ENCODE results near the gene HSPA4. TPM values are rescaled to one million over a fixed set of nuclear protein-coding genes. Genes with fewer than 3 reads are reported as not detected.

Gene HSPA4
- total and polyA plus RNA-seq, 2 donors (not counting 1 experiment from before 2014, with no cell fraction given) = 18.1 to 95.0 TPM

GRCh38 chr5:133116601-133117000 lies 64.8 kb downstream of the HSPA4 start:
- Histone ChIP-seq H2AFZ (ENCODE audit: insufficient read depth, low read depth, low read length, poor library complexity, severe bottlenecking) (no peak overlapping the region), H3K27ac (ENCODE audit: low read length in 2 of 2) (no peak overlapping the region), H3K36me3 (replicated peaks in 1 of 2; ENCODE audit: control extremely low read depth in 1 of 2, control insufficient read depth in 1 of 2, extremely low read depth in 1 of 2, insufficient read depth in 2 of 2, low read length in 1 of 2) (no peaks in the 10 kb centered on the region), H3K9ac (ENCODE audit: low read length) (no peak overlapping the region), H3K4me1 (ENCODE audit: control insufficient read depth in 2 of 2, insufficient read depth in 2 of 2, low read length in 2 of 2) (peaks cover 5 to 6% of the 10 kb centered on the region in 2 donors), H3K4me2 (replicated peaks; ENCODE audit: low read depth, low read length, poor library complexity, severe bottlenecking) (no peak overlapping the region), H3K9me3 (ENCODE audit: control extremely low read depth in 1 of 3, control insufficient read depth in 2 of 3, insufficient read depth in 1 of 3, low read length in 2 of 3) (no peaks in the 10 kb centered on the region), H3K4me3 (ENCODE audit: control extremely low read depth in 1 of 5, extremely low read depth in 1 of 5, insufficient read depth in 1 of 5, low read depth in 2 of 5, low read length in 4 of 5) (no peak overlapping the region), H4K20me1 (ENCODE audit: control insufficient read depth, insufficient read depth, low read length, poor library complexity, severe bottlenecking) (no peaks in the 10 kb centered on the region), H3K27me3 (replicated peaks in 1 of 4; ENCODE audit: control extremely low read depth in 1 of 4, control insufficient read depth in 3 of 4, insufficient read depth in 4 of 4, low read length in 3 of 4) (no peaks in the 10 kb centered on the region), H3K79me2 (ENCODE audit: control insufficient read depth, insufficient read depth, low read length) (no peaks in the 10 kb centered on the region)
- intact Hi-C loops (cut with micrococcal nuclease) = loop anchor here (10.0 kb wide), 2 partner anchors 498 to 1028 kb away; partner anchors contain the start of gene FSTL4
- no peaks in the 10 kb centered on the region for H3K27me3 Mint-ChIP-seq
- DNase-seq = no peak
- no peak for ATAC-seq (ENCODE audit: low read depth)
- CTCF ChIA-PET = interaction anchor here (1.6 kb wide), 1 partner anchor 861 kb away, joined by 3 read pairs; no protein-coding TSS in a partner anchor
- H3K27ac Mint-ChIP-seq = no peak overlapping the region
- TF ChIP-seq EZH2 (IDR thresholded peaks at IDR 0.05; ENCODE audit: borderline replicate concordance, insufficient read depth, low read depth, low read length, poor library complexity, severe bottlenecking) (no peak), CTCF (IDR thresholded peaks at IDR 0.05) (no peak)
- POLR2A ChIA-PET = no interaction called here
- peaks cover 23% of the 10 kb centered on the region for H3K4me1 Mint-ChIP-seq
- WGBS (ENCODE audit: insufficient coverage) = 92% methylated on average over 2 of the region's 2 CpGs
- H3K9me3 Mint-ChIP-seq (ENCODE audit: insufficient read depth) = no peaks in the 10 kb centered on the region
- no peak overlapping the region for H3K4me3 Mint-ChIP-seq

DNA sequence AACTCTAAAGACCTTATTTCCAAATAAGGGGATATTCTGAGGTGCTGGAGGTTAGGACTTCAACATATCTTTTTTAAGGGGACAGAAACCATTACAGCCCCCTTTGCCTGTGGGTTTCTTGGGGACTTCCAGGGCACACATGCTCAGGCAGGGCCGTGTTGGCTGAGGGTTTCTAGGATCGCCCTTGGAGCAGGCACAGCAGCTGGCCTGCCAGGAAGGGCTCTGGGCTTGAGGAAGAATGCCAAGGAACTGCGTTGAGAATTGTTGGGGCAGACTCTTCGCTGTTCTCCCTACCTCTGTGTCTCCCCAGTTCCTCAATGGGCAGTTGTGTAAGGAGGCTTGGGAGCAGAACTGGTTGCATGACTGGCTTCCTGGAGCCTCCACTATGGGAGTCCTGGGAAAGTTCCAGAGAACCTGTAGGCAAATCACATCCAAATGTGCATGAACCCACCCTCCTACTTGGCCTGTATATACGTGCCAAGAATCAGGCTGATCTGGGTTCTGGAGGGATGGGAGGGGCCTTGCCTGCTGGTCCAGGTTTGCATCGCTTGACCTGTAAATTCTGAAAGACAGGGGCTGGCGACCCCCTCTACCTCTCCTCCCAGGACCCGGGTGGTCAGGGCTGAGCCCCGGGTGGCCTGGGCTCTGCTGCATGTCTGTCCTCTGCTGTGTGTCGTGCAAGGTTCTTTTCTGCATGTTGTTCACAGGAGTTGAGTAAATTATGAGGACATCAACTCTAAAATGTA lies 65.5 kb downstream of the HSPA4 start:
- no peak overlapping the region for H3K4me2 ChIP-seq (replicated peaks; ENCODE audit: low read depth, low read length, poor library complexity, severe bottlenecking)
- H3K4me3 ChIP-seq (ENCODE audit: control extremely low read depth in 1 of 5, extremely low read depth in 1 of 5, insufficient read depth in 1 of 5, low read depth in 2 of 5, low read length in 4 of 5) = no peak overlapping the region
- H4K20me1 ChIP-seq (ENCODE audit: control insufficient read depth, insufficient read depth, low read length, poor library complexity, severe bottlenecking) = no peaks in the 10 kb centered on the region
- ChIA-PET CTCF (interaction anchor here (1.6 kb wide), 1 partner anchor 861 kb away, joined by 3 read pairs; no protein-coding TSS in a partner anchor), POLR2A (no interaction called here)
- Mint-ChIP-seq H3K4me1 (peaks cover 22% of the 10 kb centered on the region), H3K4me3 (no peak overlapping the region), H3K9me3 (ENCODE audit: insufficient read depth) (no peaks in the 10 kb centered on the region), H3K27me3 (no peaks in the 10 kb centered on the region), H3K27ac (no peak overlapping the region)
- H2AFZ ChIP-seq (ENCODE audit: insufficient read depth, low read depth, low read length, poor library complexity, severe bottlenecking) = no peak overlapping the region
- no peak overlapping the region for H3K9ac ChIP-seq (ENCODE audit: low read length)
- intact Hi-C loops (cut with micrococcal nuclease) = loop anchor here (10.0 kb wide), 2 partner anchors 497 to 1027 kb away; partner anchors contain the start of gene FSTL4
- no peaks in the 10 kb centered on the region for H3K9me3 ChIP-seq (ENCODE audit: control extremely low read depth in 1 of 3, control insufficient read depth in 2 of 3, insufficient read depth in 1 of 3, low read length in 2 of 3)
- H3K27ac ChIP-seq (ENCODE audit: low read length in 2 of 2) = no peak overlapping the region
- no peaks in the 10 kb centered on the region for H3K36me3 ChIP-seq (replicated peaks in 1 of 2; ENCODE audit: control extremely low read depth in 1 of 2, control insufficient read depth in 1 of 2, extremely low read depth in 1 of 2, insufficient read depth in 2 of 2, low read length in 1 of 2)
- H3K4me1 ChIP-seq (ENCODE audit: control insufficient read depth in 2 of 2, insufficient read depth in 2 of 2, low read length in 2 of 2) = peaks cover 5 to 6% of the 10 kb centered on the region in 2 donors
- no peak for TF ChIP-seq EZH2 (IDR thresholded peaks at IDR 0.05; ENCODE audit: borderline replicate concordance, insufficient read depth, low read depth, low read length, poor library complexity, severe bottlenecking)
- TF ChIP-seq CTCF (IDR thresholded peaks at IDR 0.05) = no peak
- H3K27me3 ChIP-seq (replicated peaks in 1 of 4; ENCODE audit: control extremely low read depth in 1 of 4, control insufficient read depth in 3 of 4, insufficient read depth in 4 of 4, low read length in 3 of 4) = no peaks in the 10 kb centered on the region
- 93% methylated on average over 7 of the region's 10 CpGs for WGBS (ENCODE audit: insufficient coverage)
- no peak for DNase-seq
- ATAC-seq (ENCODE audit: low read depth) = no peak
- no peaks in the 10 kb centered on the region for H3K79me2 ChIP-seq (ENCODE audit: control insufficient read depth, insufficient read depth, low read length)

All from B cell (primary cell).